OCI-LY7 (cell line): ENCODE data around the gene RHNO1. TPM values are rescaled to one million over a fixed set of nuclear protein-coding genes. Genes with fewer than 3 reads are reported as not detected.

Experiments used
- BruUV-seq: library from RNA; stranded (reverse); fragments of 400-500 nt; replicated peaks from 2 replicates; lab custom pipeline; 2021; lab: Mats Ljungman, UMichigan
- CTCF ChIA-PET: fragments of 300-600 bp; sonication (Branson Sonifier 250); formaldehyde crosslinking; loops from one replicate; lab custom pipeline; 2022; ENCODE audit warnings: antibody characterized with exemption; ENCODE audit not compliant: unreplicated experiment; lab: Charles Lee
- POLR2A ChIA-PET: fragments of 300-600 bp; sonication (Branson Sonifier 250); formaldehyde crosslinking; loops from one replicate; lab custom pipeline; 2022; ENCODE audit warnings: antibody characterized with exemption; lab: Charles Lee
- DNase-seq: peaks from one replicate; pipeline ENCODE4 v3.0.0-alpha.2; 2015; ENCODE audit warnings: low spot score
- H2AFZ ChIP-seq: fragments of 200-600 bp; sonication (generic), shearing (Covaris generic); 2 replicates; pipeline ENCODE4 v1.6.1; 2014; ENCODE audit warnings: mild to moderate bottlenecking, antibody characterized with exemption, low read length, moderate library complexity
- H3K27ac ChIP-seq: fragments of 200-600 bp; sonication (generic); 2 replicates; pipeline ENCODE4 v1.5.1; 2014; ENCODE audit warnings: mixed run types, low read depth, mild to moderate bottlenecking, moderate library complexity, low read length, inconsistent platforms; ENCODE audit not compliant: poor library complexity, severe bottlenecking
- H3K36me3 ChIP-seq: fragments of 200-600 bp; sonication (generic); 2 replicates; pipeline ENCODE4 v1.6.1; 2014; ENCODE audit warnings: mild to moderate bottlenecking, antibody characterized with exemption, low read length, moderate library complexity, mixed read lengths; ENCODE audit not compliant: insufficient read depth
- H3K4me1 ChIP-seq: fragments of 200-600 bp; sonication (generic); 2 replicates; pipeline ENCODE4 v1.5.1; 2014; ENCODE audit warnings: mild to moderate bottlenecking, low read length; ENCODE audit not compliant: insufficient read depth, poor library complexity, severe bottlenecking
- H3K4me2 ChIP-seq: fragments of 200-600 bp; sonication (generic); 2 replicates; pipeline ENCODE4 v1.6.1; 2014; ENCODE audit warnings: mild to moderate bottlenecking, low read length
- H3K4me3 ChIP-seq: fragments of 200-600 bp; sonication (generic); 2 replicates; pipeline ENCODE4 v1.5.1; 2014; ENCODE audit warnings: mild to moderate bottlenecking, low read depth, low read length; ENCODE audit not compliant: poor library complexity, severe bottlenecking
- H3K79me2 ChIP-seq: fragments of 200-600 bp; sonication (generic); 2 replicates; pipeline ENCODE4 v1.6.1; 2016; ENCODE audit warnings: low read depth, mild to moderate bottlenecking, low read length, moderate library complexity, mixed read lengths; ENCODE audit not compliant: insufficient read depth
- H3K9me2 ChIP-seq: fragments of 200-600 bp; sonication (generic); 2 replicates; pipeline ENCODE4 v1.6.1; 2016; ENCODE audit warnings: mild to moderate bottlenecking, low read length, mixed read lengths; ENCODE audit not compliant: insufficient read depth
- H3K9me3 ChIP-seq: fragments of 200-600 bp; sonication (generic); 2 replicates; pipeline ENCODE4 v1.6.1; 2014; ENCODE audit warnings: mild to moderate bottlenecking, mixed run types, low read length, mixed read lengths
- H4K20me1 ChIP-seq: fragments of 200-600 bp; sonication (generic); 2 replicates; pipeline ENCODE4 v1.6.1; 2014; ENCODE audit warnings: mild to moderate bottlenecking, antibody characterized with exemption, low read length, moderate library complexity, mixed read lengths; ENCODE audit not compliant: insufficient read depth
- CTCF ChIP-seq: fragments of 200-600 bp; sonication (generic); conservative IDR thresholded peaks from 2 replicates; pipeline ENCODE4 v1.5.1; 2014; ENCODE audit warnings: mild to moderate bottlenecking, antibody characterized with exemption, low read length, moderate library complexity, mixed read lengths
- EZH2phosphoT487 ChIP-seq: fragments of 200-600 bp; sonication (generic); IDR thresholded peaks from 2 replicates; pipeline ENCODE4 v1.6.1; 2018; ENCODE audit warnings: low read depth, borderline replicate concordance, mild to moderate bottlenecking, mixed run types, antibody characterized with exemption, low read length, moderate library complexity, mixed read lengths
- intact Hi-C: fragments of 100-400 bp; cut with micrococcal nuclease; formaldehyde crosslinking; loops from one replicate; pipeline ENCODE4 v1.10.0; 2022; ENCODE audit not compliant: unreplicated experiment
- total RNA-seq, 2 experiments: library from RNA; depleted of rRNA in 1 of 2; stranded (reverse); fragments of >200 nt in 1 of 2; shearing (Covaris generic) in 1 of 2; gene quantifications; 2 replicates each; pipeline ENCODE4 v1.2.3, GENCODE V29; 2014 to 2022

The RHNO1 gene
- total RNA-seq, 2 experiments from 2014 or later = 48.3 to 69.8 TPM

GRCh38 chr12:2855546-2855945 lies 21.5 kb upstream of the RHNO1 start:
- no peaks in the 10 kb centered on the region for H3K9me2 ChIP-seq
- ChIA-PET CTCF (no interaction called here), POLR2A (no interaction called here)
- no TSS peak for BruUV-seq
- no peak for TF ChIP-seq EZH2phosphoT487
- TF ChIP-seq CTCF = no peak
- intact Hi-C loops = no loop called here
- DNase-seq = no peak
- H3K4me2 ChIP-seq = no peak overlapping the region
- H2AFZ ChIP-seq = no peak overlapping the region
- H3K4me1 ChIP-seq = no peaks in the 10 kb centered on the region
- no peaks in the 10 kb centered on the region for H3K79me2 ChIP-seq
- no peak overlapping the region for H3K27ac ChIP-seq
- no peaks in the 10 kb centered on the region for H4K20me1 ChIP-seq
- peaks cover 62% of the 10 kb centered on the region for H3K36me3 ChIP-seq
- H3K9me3 ChIP-seq = no peaks in the 10 kb centered on the region
- H3K4me3 ChIP-seq = no peak overlapping the region

- POLR2A ChIA-PET = no interaction called here
- CTCF ChIA-PET = no interaction called here
- no peak overlapping the region for H3K4me3 ChIP-seq
- H2AFZ ChIP-seq = no peak overlapping the region
- no peaks in the 10 kb centered on the region for H3K9me3 ChIP-seq
- H3K9me2 ChIP-seq = no peaks in the 10 kb centered on the region
- DNase-seq = no peak
- H3K4me1 ChIP-seq = no peaks in the 10 kb centered on the region
- no peaks in the 10 kb centered on the region for H3K79me2 ChIP-seq
- intact Hi-C loops = no loop called here
- no peak overlapping the region for H3K4me2 ChIP-seq
- BruUV-seq = no TSS peak
- no peaks in the 10 kb centered on the region for H4K20me1 ChIP-seq
- peaks cover 66% of the 10 kb centered on the region for H3K36me3 ChIP-seq
- TF ChIP-seq EZH2phosphoT487 = no peak
- TF ChIP-seq CTCF = no peak
- H3K27ac ChIP-seq = no peak overlapping the region
Measured at GRCh38 chr12:2856051-2856450, 21.0 kb upstream of the RHNO1 start.

- Histone ChIP-seq H2AFZ (no peak within 1 kb of the TSS), H3K27ac (no peak within 1 kb of the TSS), H4K20me1 (no peaks in the 10 kb centered on the region), H3K36me3 (peaks cover 72% of the 10 kb centered on the region), H3K4me2 (no peak within 1 kb of the TSS), H3K79me2 (no peaks in the 10 kb centered on the region), H3K9me3 (no peaks in the 10 kb centered on the region), H3K9me2 (no peaks in the 10 kb centered on the region), H3K4me1 (no peaks in the 10 kb centered on the region), H3K4me3 (no peak within 1 kb of the TSS)
- POLR2A ChIA-PET = no interaction called here
- BruUV-seq = no TSS peak
- no peak for DNase-seq
- CTCF ChIA-PET = no interaction called here
- intact Hi-C loops = no loop called here
- TF ChIP-seq EZH2phosphoT487 = no peak
- no peak for TF ChIP-seq CTCF
Measured at GRCh38 chr12:2857021-2857431, 20.0 kb upstream of the RHNO1 start, which contains the start of gene TEX52. TEX52 (minus strand) TSS chr12:2857039; CDS start chr12:2857026, 13 bp downstream.
